GM19043 (cell line): ENCODE measurements around the gene S100G.

Experiments used
- ATAC-seq: cut with Tn5 transposase; IDR thresholded peaks from one replicate; pipeline ENCODE4 v1.9.1; 2021; ENCODE audit warnings: low read depth; ENCODE audit not compliant: unreplicated experiment

The S100G gene

GRCh38 chrX:16646366-16647138, 3.4 kb upstream of the S100G start:
- ATAC-seq: no peak

- ATAC-seq: no peak
Observed at GRCh38 chrX:16651391-16652024, 1.6 kb downstream of the S100G start.

GRCh38 chrX:16653424-16653823, 3.5 kb downstream of the S100G start:
- ATAC-seq: no peak

GRCh38 chrX:16654093-16654492, 4.1 kb downstream of the S100G start:
- no peak for ATAC-seq

GRCh38 chrX:16658284-16658683, 8.3 kb downstream of the S100G start:
- no peak for ATAC-seq

GRCh38 chrX:16659321-16659720, 9.4 kb downstream of the S100G start:
- no peak for ATAC-seq

- no peak for ATAC-seq
Observed at GRCh38 chrX:16661495-16661894, 11.5 kb downstream of the S100G start.

GRCh38 chrX:16662402-16662801, 12.4 kb downstream of the S100G start:
- ATAC-seq: no peak

GRCh38 chrX:16664074-16664473, 14.1 kb downstream of the S100G start:
- no peak for ATAC-seq

- no peak for ATAC-seq
Observed at GRCh38 chrX:16664626-16665025, 14.7 kb downstream of the S100G start.

- ATAC-seq: no peak
Observed at GRCh38 chrX:16665089-16665488, 15.1 kb downstream of the S100G start.

GRCh38 chrX:16666541-16666940, 16.6 kb downstream of the S100G start:
- ATAC-seq: no peak

GRCh38 chrX:16671005-16671404, 21.0 kb downstream of the S100G start:
- ATAC-seq: no peak

GRCh38 chrX:16678689-16679088, 28.7 kb downstream of the S100G start:
- ATAC-seq: no peak

- no peak for ATAC-seq
Observed at GRCh38 chrX:16683007-16683664, 33.2 kb downstream of the S100G start.

- ATAC-seq: no peak
Observed at GRCh38 chrX:16687514-16687913, 37.6 kb downstream of the S100G start.

- ATAC-seq: no peak
Observed at GRCh38 chrX:16695079-16695676, 45.2 kb downstream of the S100G start.

GRCh38 chrX:16696956-16697355, 47.0 kb downstream of the S100G start:
- ATAC-seq: no peak

GRCh38 chrX:16699389-16699788, 49.4 kb downstream of the S100G start:
- no peak for ATAC-seq

- ATAC-seq: no peak
Observed at GRCh38 chrX:16700734-16701133, 50.8 kb downstream of the S100G start.
